GM03348 (cell line): Measurements from ENCODE around the gene PTPRN2.

Experiments
- DNase-seq: peaks from one replicate; pipeline ENCODE4 v3.0.0; 2012; ENCODE audit warnings: low spot score

PTPRN2 gene

GRCh38 chr7:158067931-158068482 lies 519.6 kb downstream of the PTPRN2 start:
- DNase-seq, result no peak

GRCh38 chr7:158067219-158067930 lies 520.2 kb downstream of the PTPRN2 start:
- DNase-seq, result no peak

DNA sequence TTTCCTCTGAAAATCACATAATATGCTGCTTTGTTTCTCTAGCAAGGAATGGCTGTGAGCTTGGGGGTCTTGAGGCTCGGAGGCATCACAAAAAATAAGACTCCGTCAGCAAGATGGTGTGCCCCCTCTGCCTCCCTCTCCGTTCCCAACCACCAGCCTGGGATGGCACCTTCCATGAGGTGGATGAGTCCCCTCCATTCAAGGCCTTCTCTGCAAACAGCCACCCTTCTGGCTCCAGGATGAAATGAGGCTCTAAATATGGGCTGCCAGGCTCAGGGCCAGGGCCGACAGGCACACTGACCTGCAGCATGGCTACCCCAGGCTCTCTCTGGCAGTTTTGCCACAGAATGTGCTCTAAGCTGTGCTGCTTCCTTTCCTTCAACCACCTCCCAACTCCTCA lies 521.5 kb downstream of the PTPRN2 start:
- DNase-seq, result no peak

DNA sequence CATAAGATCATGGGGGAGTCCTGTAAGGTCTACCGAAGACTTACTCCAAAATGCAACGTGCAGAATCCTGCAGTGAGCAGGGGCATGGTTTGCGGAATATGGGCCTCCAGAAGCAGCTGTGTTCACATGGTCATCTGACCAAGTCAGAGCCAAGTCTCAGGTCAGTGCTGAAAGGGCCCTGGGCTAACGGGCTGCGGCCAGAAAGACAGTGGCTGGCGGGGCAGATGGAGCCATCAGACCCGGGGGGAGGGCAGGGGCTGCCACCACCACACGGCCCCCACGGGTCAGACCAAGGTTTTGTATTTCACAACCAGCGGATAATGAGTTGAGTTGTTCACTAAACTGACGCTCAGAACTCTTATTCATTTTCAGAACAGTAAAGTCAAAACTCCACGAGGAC lies 522.3 kb downstream of the PTPRN2 start:
- DNase-seq, result no peak

- no peak for DNase-seq
Observed at GRCh38 chr7:158064631-158065030, 523.0 kb downstream of the PTPRN2 start.

DNA sequence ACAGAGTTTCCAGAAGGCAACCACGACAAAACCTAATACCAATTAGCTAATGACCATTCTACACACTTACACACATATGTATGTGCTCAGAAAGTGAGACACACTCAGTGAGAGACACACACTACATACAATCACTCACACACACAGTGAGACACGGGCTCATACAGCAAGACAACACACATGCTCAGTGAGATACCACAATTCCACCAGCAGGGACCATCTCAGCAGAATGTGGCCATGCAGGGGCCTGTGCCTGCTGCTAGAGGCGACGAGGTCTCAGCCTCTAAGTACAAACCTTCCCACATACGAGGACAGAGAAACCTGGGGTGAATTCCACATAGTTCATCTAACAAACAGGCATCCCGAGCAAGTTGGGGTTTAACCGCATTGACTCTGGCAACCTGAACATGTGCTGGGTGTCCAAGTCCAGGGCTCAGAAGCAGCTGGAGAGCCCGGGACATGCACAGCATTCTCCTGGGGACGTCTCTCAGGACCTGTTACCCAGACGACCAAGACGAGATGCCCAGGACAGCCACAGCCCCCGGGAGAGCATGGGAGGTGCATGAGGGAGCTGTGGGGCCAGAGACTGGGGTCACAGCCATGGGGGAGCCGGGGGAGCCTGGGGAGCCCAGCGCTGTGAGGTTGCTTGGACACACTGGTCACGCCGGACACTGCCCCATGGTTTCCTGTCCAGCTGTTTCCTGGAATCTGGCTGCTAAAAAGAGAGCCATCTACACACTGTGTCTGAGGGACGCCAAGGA lies 523.6 kb downstream of the PTPRN2 start:
- DNase-seq, result no peak

- DNase-seq, result no peak
Observed at GRCh38 chr7:158062661-158063060, 525.0 kb downstream of the PTPRN2 start.

DNA sequence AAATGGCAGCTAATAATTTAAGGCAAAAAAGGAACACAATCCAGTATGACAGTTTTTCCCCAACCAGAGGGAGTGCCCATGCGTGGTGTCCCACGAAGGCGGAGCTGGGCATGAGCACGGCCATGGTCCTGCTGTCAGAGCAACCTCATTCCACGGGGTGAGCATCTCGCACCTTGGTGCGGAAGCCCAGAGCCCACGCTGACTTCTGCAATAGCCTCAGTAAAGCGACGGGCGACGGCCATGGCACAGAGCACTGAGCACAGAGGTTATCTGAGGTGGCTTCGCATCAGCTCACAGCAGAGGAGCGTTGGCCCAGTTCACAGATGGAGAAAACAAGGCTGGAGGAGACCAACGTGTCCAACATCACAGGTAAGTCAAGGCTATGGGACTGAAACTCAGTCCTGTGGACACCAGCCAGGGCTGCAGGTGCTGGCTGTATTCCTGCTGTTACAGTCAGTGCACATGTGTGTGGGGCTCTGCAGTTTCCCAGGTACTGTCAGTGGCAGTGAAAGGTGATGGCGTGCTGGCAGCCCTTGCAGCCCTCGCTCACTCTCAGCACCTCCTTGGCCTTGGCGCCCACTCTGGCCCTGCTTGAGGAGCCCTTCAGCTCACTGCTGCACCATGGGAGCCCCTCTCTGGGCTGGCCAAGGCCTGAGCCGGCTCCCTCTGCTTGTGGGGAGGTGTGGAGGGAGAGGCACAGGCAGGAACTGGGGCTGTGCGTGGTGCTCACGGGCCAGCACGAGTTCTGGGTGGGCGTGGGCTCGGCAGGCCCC lies 525.6 kb downstream of the PTPRN2 start:
- DNase-seq, result no peak

DNA sequence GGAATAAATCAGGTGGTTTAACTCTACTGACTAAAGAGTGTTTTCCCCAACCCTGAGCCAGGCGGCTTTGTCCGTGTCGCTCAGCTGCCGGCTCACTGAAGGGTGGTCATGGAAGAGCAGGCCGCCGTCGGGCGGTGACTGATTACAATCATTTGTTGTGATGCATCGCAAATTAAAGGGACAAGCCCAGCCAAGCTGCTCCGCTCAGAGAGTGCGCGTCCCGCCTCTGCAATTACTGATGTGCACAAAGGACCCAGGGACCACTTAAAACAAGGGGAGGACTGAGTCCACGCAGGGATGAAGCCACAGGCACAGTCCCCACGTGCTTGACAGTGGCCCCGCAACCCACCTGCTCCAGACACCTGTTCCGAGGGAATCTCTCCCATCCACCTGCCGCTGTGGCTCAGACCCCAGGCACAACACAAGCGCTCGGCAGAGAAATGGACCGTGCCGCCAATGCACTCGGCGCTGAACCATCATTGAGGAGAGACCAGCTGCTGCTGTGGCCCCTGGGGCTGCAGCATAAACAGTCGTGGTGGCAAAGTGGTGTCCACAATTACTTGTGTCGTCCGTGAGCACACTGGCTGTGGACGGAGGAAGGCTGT lies 526.5 kb downstream of the PTPRN2 start:
- no peak for DNase-seq

GRCh38 chr7:158060216-158060615 lies 527.4 kb downstream of the PTPRN2 start:
- DNase-seq, result no peak

GRCh38 chr7:158057446-158057845 lies 530.2 kb downstream of the PTPRN2 start:
- no peak for DNase-seq

DNA sequence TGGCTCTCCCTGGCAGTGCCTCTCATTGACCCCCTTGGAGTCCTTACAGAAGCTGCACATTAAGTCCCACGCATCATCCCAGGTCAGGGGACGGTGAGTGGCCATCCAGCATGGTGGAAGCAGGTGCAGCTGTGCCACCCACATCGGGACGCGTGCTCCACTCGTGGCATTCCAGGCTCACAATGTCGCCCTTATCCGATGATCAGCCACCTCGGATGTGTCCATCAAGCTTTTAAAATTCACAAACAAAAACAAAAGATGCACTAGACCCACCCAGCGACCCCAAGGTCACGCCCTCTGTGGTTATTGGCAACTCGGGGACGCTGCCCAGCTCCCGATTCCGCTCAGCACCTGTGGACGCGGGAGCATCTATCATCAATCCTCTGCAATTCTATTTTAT lies 530.9 kb downstream of the PTPRN2 start:
- no peak for DNase-seq

DNA sequence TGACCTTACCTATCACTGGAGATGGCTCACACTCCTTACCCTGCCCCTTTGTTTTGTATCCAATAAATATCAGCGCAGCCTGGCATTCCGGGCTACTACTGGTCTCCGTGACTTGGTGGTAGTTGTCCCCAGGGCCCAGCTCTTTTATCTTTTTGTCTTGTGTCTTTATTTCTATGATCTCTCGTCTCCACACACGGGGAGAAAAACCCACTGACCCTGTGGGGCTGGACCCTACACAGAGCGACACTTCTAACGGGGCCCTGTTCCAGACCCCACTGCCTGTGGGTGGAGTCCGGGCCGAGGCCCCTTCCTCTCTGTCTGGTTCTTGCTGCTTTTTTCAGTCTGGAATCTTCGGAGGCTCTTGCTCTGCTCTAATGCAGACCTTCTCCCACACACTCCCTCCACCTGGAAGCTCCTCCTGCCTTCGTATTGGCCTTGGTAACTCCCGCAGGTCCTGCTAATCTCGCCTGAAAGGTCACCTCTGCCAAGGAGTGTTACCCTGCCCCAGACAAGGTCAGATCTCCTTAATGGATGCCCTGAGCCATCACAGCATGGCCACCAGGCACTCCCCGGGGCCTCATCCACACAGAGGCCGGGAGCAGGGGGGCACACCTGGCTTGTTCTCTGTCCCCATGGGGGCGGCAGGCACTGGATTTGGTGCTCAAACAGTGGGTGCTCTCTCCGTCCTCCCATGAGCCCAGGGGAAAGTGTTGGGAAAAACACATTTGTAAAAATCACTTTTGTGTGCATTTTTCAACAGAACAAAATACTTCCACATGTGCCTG lies 531.7 kb downstream of the PTPRN2 start:
- DNase-seq, result no peak

DNA sequence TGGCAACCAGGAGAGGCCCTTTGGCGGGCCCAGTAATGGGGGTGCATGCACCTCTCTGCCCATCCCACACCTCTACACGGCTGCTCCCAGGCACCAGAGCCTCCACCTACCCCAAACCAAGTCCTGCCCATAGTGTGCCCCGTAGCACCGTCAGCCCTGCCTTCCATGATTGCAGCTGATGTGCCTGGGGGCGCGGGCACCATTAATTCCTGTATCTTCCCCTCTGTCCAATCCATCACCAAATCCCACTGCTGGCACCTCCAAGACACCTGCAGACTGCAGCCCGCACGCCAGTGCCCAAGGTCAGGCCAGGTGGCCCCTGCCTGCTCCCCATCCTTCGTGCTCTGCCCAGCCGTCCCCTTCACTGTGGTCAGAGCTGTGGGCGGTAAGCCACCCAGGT lies 533.0 kb downstream of the PTPRN2 start:
- no peak for DNase-seq

GRCh38 chr7:158054081-158054480 lies 533.5 kb downstream of the PTPRN2 start:
- no peak for DNase-seq

GRCh38 chr7:158053183-158053915 lies 534.3 kb downstream of the PTPRN2 start:
- no peak for DNase-seq

GRCh38 chr7:158052381-158053060 lies 535.1 kb downstream of the PTPRN2 start:
- no peak for DNase-seq

DNA sequence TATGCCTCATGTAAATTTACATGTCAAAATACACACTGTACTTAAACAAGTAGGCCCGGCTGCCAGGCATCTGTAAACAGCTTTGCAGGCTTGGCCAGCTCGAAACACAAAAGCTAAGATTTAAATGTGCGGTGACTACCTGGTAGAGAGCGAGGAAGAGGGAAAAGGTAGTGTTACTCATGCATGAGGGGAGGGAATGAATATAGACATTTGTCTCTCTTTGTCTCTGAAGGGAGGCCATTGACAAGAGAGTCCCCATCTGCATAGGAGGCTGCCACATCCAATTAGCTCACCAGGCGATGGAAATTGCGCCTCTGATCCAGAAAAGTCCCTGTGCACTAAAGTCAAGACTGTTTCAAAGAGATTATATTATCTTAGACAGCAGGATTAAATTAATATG lies 535.8 kb downstream of the PTPRN2 start:
- no peak for DNase-seq

DNA sequence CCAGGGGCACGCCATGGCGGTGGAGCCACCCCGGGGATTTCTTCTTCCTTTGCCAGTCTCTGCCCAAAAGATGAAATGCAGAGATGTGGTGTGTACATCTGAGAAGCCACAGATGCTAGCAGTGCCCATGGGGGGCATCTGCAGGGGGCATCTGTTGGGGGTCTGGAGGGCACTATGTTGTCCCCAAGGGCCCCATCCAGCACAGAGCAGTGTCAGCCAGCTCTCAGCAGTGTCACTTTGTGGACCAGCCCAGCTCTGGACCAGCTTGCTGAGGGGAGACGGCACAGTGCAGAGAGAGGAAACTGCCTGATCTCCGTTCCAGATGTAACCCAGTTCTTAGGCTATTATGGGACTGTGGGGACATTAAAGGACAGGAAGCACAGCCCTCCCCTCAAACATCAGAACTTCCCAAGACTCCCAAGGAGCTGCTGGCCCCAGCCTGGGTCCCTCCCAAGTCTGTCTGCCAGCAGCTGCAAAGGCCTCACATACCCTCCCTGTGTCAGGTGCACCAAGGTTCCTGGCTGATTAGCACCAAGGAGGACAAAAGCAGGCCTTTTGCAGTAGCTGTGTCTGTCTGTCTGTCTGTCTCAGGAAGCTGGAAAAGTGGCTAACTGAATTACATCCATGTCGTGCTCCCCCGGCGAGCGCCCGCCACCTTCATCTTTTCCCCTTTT lies 536.5 kb downstream of the PTPRN2 start:
- no peak for DNase-seq
